Peyer's patch (tissue), 4 donors: ENCODE results near the gene SCAMP4. TPM values are rescaled to one million over a fixed set of nuclear protein-coding genes. Genes with fewer than 3 reads are reported as not detected.

Experiments
- DNase-seq, 3 donors: peaks; one replicate each; pipeline ENCODE4 v3.0.0-alpha.2; 2017 to 2019
- H3K27ac ChIP-seq, 4 donors: fragments of 200-600 bp; sonication (generic); one replicate each; pipeline ENCODE4 v1.5.1; 2016 to 2019
- H3K27me3 ChIP-seq, 2 donors: fragments of 200-600 bp; sonication (generic); one replicate each; pipeline ENCODE4 v1.5.1; 2019
- H3K36me3 ChIP-seq, 3 donors: fragments of 200-600 bp; sonication (generic); one replicate each; pipeline ENCODE4 v1.5.1; 2016 to 2019
- H3K4me1 ChIP-seq, 4 donors: fragments of 200-600 bp; sonication (generic); one replicate each; pipeline ENCODE4 v1.5.1; 2016 to 2019
- H3K4me3 ChIP-seq, 4 donors: fragments of 200-600 bp; sonication (generic); 1 replicate in 3 of 4; 2 replicates in 1 of 4; pipeline ENCODE4 v1.5.1; 2016 to 2019; ENCODE audit warnings: mild to moderate bottlenecking in 1 of 4
- H3K9me3 ChIP-seq, 4 donors: fragments of 200-600 bp; sonication (generic); one replicate each; pipeline ENCODE4 v1.5.1; 2016 to 2019; ENCODE audit warnings: mild to moderate bottlenecking in 1 of 4
- CTCF ChIP-seq, 6 experiments: fragments of 450-650 bp in 4 of 6; fragments of 200-600 bp in 2 of 6; sonication (generic) in 1 of 6; IDR thresholded peaks; one replicate each; pipeline ENCODE4 v1.5.1; 2017 to 2019; ENCODE audit warnings: antibody characterized with exemption in 6 of 6, mild to moderate bottlenecking in 3 of 6, moderate library complexity in 1 of 6
- POLR2A ChIP-seq, 2 donors: fragments of 450-650 bp; IDR thresholded peaks; one replicate each; pipeline ENCODE4 v1.5.1; 2017; ENCODE audit warnings: antibody characterized with exemption in 2 of 2, mild to moderate bottlenecking in 2 of 2, moderate library complexity in 2 of 2
- total RNA-seq, 4 donors: library from RNA; depleted of rRNA; stranded (reverse); fragments of >200 nt; gene quantifications; one replicate each; pipeline ENCODE4 v1.1.0, GENCODE V29; 2016

SCAMP4 gene
- total RNA-seq: 10 to 100 TPM; 45.4 to 62.6 (median 57.0) TPM

- peak within 1 kb of the TSS; percentile 78 to 87 (median 82) for H3K4me3 ChIP-seq
- peak; percentile 98 to 100 (median 99) for DNase-seq
- peak in 2 of 6 experiments; percentile 11 to 20 for TF ChIP-seq CTCF (IDR thresholded peaks at IDR 0.05)
- TF ChIP-seq POLR2A (IDR thresholded peaks at IDR 0.05): peak; percentile 91 to 94
- H3K27me3 ChIP-seq: no peaks in the 10 kb centered on the region
- H3K9me3 ChIP-seq: no peaks in the 10 kb centered on the region
- peaks cover 0 to 50% (median 21%) of the 10 kb centered on the region in 4 donors for H3K4me1 ChIP-seq
- H3K36me3 ChIP-seq: no peaks in the 10 kb centered on the region
- peak within 1 kb of the TSS; percentile 83 to 92 (median 89) for H3K27ac ChIP-seq
Measured at GRCh38 chr19:1905110-1905862, at the start of gene SCAMP4, which contains the start of gene ADAT3. SCAMP4 (plus strand) TSS chr19:1905399; CDS start chr19:1915020, 9,621 bp downstream. ADAT3 (plus strand) TSS chr19:1905399; CDS start chr19:1912048, 6,649 bp downstream.

- TF ChIP-seq POLR2A (IDR thresholded peaks at IDR 0.05) (no peak), CTCF (IDR thresholded peaks at IDR 0.05) (no peak)
- H3K9me3 ChIP-seq: no peaks in the 10 kb centered on the region
- no peaks in the 10 kb centered on the region for H3K36me3 ChIP-seq
- peak overlapping the region; percentile 23 to 63 (median 49) for H3K4me3 ChIP-seq
- peak in 1 of 3 donors; percentile 69 for DNase-seq
- peaks cover 26 to 88% (median 56%) of the 10 kb centered on the region in 4 donors for H3K4me1 ChIP-seq
- H3K27me3 ChIP-seq: no peaks in the 10 kb centered on the region
- peak overlapping the region; percentile 96 to 99 (median 98) for H3K27ac ChIP-seq
Measured at GRCh38 chr19:1855828-1856255, 49.4 kb upstream of the SCAMP4 start.

DNA sequence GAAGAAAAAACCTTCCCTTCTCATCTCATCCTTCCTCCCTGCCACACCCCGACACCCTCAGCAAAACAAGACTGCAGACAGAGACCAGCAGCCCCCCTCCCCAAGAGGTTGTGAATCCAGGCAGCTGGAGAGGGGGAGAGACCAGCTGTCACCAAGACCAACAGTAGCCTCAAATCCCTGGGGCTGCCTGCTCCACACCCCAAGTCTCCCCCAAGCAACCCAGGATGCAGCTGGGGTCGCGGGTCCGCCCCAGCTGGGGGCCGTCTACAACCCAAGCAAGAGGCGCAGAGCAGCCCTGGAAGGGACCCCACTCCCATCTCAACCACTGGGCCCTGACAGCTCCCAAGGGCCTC, 48.9 kb upstream of the SCAMP4 start:
- Histone ChIP-seq H3K27me3 (no peaks in the 10 kb centered on the region), H3K27ac (peak overlapping the region; percentile 96 to 99 (median 98)), H3K4me3 (peak overlapping the region; percentile 42 to 63 (median 49)), H3K36me3 (no peaks in the 10 kb centered on the region), H3K4me1 (peaks cover 27 to 92% (median 57%) of the 10 kb centered on the region in 4 donors), H3K9me3 (no peaks in the 10 kb centered on the region)
- TF ChIP-seq CTCF (IDR thresholded peaks at IDR 0.05) (no peak), POLR2A (IDR thresholded peaks at IDR 0.05) (no peak)
- no peak for DNase-seq

GRCh38 chr19:1856698-1857603, 48.2 kb upstream of the SCAMP4 start:
- DNase-seq: peak; percentile 85 to 97 (median 95)
- H3K27ac ChIP-seq: peak overlapping the region; percentile 96 to 99 (median 98)
- peaks cover 27 to 90% (median 58%) of the 10 kb centered on the region in 4 donors for H3K4me1 ChIP-seq
- H3K36me3 ChIP-seq: no peaks in the 10 kb centered on the region
- H3K4me3 ChIP-seq: peak overlapping the region; percentile 42 to 63 (median 49)
- TF ChIP-seq CTCF (IDR thresholded peaks at IDR 0.05) (no peak), POLR2A (IDR thresholded peaks at IDR 0.05) (peak; percentile 89 to 94)
- H3K9me3 ChIP-seq: no peaks in the 10 kb centered on the region
- no peaks in the 10 kb centered on the region for H3K27me3 ChIP-seq

DNA sequence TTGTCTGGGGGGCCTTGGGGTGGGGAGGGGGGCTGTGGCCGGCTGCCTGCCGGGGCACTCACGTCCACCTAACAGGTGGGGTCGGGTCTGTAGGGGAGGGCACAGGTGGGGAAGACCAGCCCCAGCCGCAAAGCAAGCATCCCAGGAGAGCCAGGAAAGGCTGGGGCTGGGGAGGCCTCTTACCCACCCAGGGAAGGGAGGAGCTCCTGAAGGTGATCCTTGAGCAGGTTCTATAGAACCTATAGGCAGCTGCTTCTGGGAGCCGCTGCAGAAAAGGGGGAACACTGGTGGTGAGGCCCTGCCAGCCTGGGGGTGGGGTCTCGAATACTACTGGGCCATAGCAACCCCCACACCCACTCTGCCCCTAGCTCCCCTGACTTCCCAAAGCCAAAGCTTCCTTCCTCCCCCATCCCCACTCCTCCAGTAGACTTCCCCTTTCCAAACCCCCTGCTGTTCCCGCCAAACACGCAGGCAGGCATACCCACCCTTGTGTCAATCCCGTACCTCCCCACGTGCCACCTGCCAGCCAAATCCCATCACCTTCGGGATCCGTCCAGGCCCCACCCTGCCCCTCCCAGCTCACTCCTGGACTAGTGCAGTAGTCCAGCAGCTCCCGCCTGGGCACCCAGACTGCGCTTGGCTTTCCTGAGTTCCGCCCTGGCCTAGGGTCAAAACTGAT, 47.4 kb upstream of the SCAMP4 start:
- H3K4me3 ChIP-seq: peak overlapping the region; percentile 42 to 63 (median 49)

More for the DNA sequence above, 47.4 kb upstream of the SCAMP4 start:
- H3K36me3 ChIP-seq: no peaks in the 10 kb centered on the region
- H3K27me3 ChIP-seq: no peaks in the 10 kb centered on the region
- H3K27ac ChIP-seq: peak overlapping the region; percentile 96 to 99 (median 98)
- peak in 2 of 3 donors; percentile 81 to 88 for DNase-seq
- H3K4me1 ChIP-seq: peaks cover 27 to 87% (median 54%) of the 10 kb centered on the region in 4 donors
- TF ChIP-seq POLR2A (IDR thresholded peaks at IDR 0.05): peak in 1 of 2 donors; percentile 34
- TF ChIP-seq CTCF (IDR thresholded peaks at IDR 0.05): no peak
- H3K9me3 ChIP-seq: no peaks in the 10 kb centered on the region
